Peyer's patch (tissue), 4 donors: ENCODE data around the gene GPS1. TPM values are rescaled to one million over a fixed set of nuclear protein-coding genes. Genes with fewer than 3 reads are reported as not detected.

Source experiments
- DNase-seq, 3 donors: peaks; one replicate each; pipeline ENCODE4 v3.0.0-alpha.2; 2017 to 2019
- H3K27ac ChIP-seq, 4 donors: fragments of 200-600 bp; sonication (generic); one replicate each; pipeline ENCODE4 v1.5.1; 2016 to 2019
- H3K27me3 ChIP-seq, 2 donors: fragments of 200-600 bp; sonication (generic); one replicate each; pipeline ENCODE4 v1.5.1; 2019
- H3K36me3 ChIP-seq, 3 donors: fragments of 200-600 bp; sonication (generic); one replicate each; pipeline ENCODE4 v1.5.1; 2016 to 2019
- H3K4me1 ChIP-seq, 4 donors: fragments of 200-600 bp; sonication (generic); one replicate each; pipeline ENCODE4 v1.5.1; 2016 to 2019
- H3K4me3 ChIP-seq, 4 donors: fragments of 200-600 bp; sonication (generic); 1 replicate in 3 of 4; 2 replicates in 1 of 4; pipeline ENCODE4 v1.5.1; 2016 to 2019; ENCODE audit warnings: mild to moderate bottlenecking in 1 of 4
- H3K9me3 ChIP-seq, 4 donors: fragments of 200-600 bp; sonication (generic); one replicate each; pipeline ENCODE4 v1.5.1; 2016 to 2019; ENCODE audit warnings: mild to moderate bottlenecking in 1 of 4
- POLR2A ChIP-seq, 2 donors: fragments of 450-650 bp; IDR thresholded peaks; one replicate each; pipeline ENCODE4 v1.5.1; 2017; ENCODE audit warnings: antibody characterized with exemption in 2 of 2, mild to moderate bottlenecking in 2 of 2, moderate library complexity in 2 of 2
- total RNA-seq, 4 donors: library from RNA; depleted of rRNA; stranded (reverse); fragments of >200 nt; gene quantifications; one replicate each; pipeline ENCODE4 v1.1.0, GENCODE V29; 2016
- TF ChIP-seq, protein P1 (sequence below), 6 experiments: fragments of 450-650 bp in 4 of 6; fragments of 200-600 bp in 2 of 6; sonication (generic) in 1 of 6; IDR thresholded peaks; one replicate each; pipeline ENCODE4 v1.5.1; 2017 to 2019; ENCODE audit warnings: antibody characterized with exemption in 6 of 6, mild to moderate bottlenecking in 3 of 6, moderate library complexity in 1 of 6

The GPS1 gene
- total RNA-seq, 4 donors from 2014 or later, result 69.2 to 138 (median 88.5) TPM

DNA sequence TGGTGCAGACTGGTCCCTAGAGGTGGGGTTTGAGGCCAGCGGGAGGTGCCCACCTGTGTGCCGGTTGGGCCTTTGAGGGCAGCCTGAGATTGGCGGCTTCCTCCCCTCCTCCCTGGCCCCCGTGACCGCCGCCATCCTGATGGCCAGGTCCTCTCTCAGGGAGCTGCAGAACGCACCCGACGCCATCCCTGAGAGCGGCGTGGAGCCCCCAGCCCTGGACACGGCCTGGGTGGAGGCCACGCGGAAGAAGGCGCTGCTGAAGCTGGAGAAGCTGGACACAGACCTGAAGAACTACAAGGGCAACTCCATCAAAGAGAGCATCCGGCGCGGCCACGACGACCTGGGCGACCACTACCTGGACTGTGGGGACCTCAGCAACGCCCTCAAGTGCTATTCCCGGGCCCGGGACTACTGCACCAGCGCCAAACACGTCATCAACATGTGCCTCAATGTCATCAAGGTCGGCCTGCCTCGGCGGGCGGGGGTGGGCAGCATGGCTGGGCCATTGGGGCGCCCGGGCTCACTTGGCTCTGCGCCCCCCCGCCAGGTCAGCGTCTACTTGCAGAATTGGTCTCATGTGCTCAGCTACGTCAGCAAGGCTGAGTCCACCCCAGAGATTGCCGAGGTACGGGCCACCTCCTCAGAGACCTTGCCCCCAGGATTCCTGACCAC is 2.8 kb downstream of the GPS1 start:
- no peak overlapping the region for H3K27ac ChIP-seq
- no peaks in the 10 kb centered on the region for H3K27me3 ChIP-seq
- H3K36me3 ChIP-seq, result peaks cover 0 to 69% (median 0%) of the 10 kb centered on the region in 3 donors
- no peaks in the 10 kb centered on the region for H3K9me3 ChIP-seq
- TF ChIP-seq, protein P1, sequence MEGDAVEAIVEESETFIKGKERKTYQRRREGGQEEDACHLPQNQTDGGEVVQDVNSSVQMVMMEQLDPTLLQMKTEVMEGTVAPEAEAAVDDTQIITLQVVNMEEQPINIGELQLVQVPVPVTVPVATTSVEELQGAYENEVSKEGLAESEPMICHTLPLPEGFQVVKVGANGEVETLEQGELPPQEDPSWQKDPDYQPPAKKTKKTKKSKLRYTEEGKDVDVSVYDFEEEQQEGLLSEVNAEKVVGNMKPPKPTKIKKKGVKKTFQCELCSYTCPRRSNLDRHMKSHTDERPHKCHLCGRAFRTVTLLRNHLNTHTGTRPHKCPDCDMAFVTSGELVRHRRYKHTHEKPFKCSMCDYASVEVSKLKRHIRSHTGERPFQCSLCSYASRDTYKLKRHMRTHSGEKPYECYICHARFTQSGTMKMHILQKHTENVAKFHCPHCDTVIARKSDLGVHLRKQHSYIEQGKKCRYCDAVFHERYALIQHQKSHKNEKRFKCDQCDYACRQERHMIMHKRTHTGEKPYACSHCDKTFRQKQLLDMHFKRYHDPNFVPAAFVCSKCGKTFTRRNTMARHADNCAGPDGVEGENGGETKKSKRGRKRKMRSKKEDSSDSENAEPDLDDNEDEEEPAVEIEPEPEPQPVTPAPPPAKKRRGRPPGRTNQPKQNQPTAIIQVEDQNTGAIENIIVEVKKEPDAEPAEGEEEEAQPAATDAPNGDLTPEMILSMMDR (IDR thresholded peaks at IDR 0.05), result no peak
- peaks cover 0 to 31% (median 23%) of the 10 kb centered on the region in 4 donors for H3K4me1 ChIP-seq
- no peak for DNase-seq
- no peak overlapping the region for H3K4me3 ChIP-seq

DNA sequence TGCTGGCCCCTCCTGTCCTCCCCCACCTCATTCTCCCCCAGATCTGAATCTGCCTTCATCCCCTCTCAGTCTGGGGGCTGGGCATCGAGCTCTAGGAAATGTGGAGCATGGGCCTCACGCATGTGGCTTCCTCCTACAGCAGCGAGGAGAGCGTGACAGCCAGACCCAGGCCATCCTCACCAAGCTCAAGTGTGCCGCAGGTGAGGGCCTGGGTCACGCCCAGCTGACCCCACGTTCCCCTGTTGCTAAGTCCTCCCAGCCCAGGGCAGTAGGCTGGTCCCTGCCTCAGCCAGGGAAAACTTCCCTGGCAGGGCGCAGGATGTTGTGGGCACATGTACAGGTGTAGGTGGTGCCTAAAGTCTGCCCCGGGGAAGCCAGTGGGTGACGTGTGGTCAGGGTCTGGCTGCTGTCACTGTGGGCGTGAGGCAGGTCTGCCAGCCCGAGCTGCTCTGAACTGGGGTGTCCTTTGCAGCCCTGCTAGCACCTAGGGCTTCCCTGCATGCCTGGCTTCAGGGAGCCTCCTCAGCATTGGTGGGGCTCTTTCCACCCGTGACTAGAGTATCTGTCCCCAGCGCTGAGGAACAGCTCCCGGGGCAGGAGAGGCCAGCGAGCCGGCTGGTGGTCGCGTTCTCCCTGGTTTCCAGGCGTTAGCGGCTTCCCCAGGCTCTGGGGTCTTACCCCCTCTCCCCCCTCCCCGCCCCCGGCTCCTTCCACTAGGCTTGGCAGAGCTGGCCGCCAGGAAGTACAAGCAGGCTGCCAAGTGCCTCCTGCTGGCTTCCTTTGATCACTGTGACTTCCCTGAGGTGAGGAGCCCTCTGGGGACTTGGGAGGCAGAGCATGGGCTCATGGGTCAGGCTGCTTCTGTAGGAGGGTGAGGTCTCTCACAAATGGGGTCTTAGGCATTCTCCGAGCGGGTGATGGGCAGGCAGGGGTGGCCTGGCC is 3.6 kb downstream of the GPS1 start:
- Histone ChIP-seq H3K27ac (no peak overlapping the region), H3K4me3 (no peak overlapping the region), H3K9me3 (no peaks in the 10 kb centered on the region), H3K36me3 (peaks cover 0 to 69% (median 0%) of the 10 kb centered on the region in 3 donors), H3K4me1 (peaks cover 0 to 29% (median 21%) of the 10 kb centered on the region in 4 donors), H3K27me3 (no peaks in the 10 kb centered on the region)
- DNase-seq, result no peak
- TF ChIP-seq, protein P1 (IDR thresholded peaks at IDR 0.05), result no peak
- no peak for TF ChIP-seq POLR2A (IDR thresholded peaks at IDR 0.05)

DNA sequence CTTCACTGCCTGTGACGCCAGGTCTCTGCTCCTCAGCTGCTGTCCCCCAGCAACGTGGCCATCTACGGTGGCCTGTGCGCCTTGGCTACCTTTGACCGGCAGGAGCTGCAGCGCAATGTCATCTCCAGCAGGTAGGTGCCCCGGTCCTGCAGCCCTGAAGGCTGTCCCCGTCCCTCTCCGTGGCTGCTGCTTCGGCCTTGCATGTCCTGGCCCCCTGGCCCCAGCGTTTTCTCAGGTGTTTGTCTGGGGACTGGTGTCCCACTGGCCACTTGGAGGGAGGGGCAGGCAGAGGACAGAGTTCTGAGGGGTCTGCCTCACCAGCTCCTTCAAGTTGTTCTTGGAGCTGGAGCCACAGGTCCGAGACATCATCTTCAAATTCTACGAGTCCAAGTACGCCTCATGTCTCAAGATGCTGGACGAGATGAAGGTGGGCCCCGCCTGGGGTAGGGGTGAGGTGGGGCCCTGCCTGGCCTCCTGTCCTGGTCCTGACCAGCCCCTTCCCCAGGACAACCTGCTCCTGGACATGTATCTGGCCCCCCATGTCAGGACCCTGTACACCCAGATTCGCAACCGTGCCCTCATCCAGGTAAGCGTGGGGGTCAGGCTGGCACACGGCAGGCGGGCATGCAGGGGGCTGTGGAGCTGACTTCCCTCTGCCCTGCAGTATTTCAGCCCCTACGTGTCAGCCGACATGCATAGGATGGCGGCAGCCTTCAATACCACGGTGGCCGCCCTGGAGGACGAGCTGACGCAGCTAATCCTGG is 4.4 kb downstream of the GPS1 start:
- Histone ChIP-seq H3K36me3 (peaks cover 0 to 76% (median 0%) of the 10 kb centered on the region in 3 donors), H3K27me3 (no peaks in the 10 kb centered on the region), H3K4me3 (no peak overlapping the region), H3K4me1 (peaks cover 0 to 20% (median 13%) of the 10 kb centered on the region in 4 donors), H3K9me3 (no peaks in the 10 kb centered on the region), H3K27ac (no peak overlapping the region)
- TF ChIP-seq, protein P1 (IDR thresholded peaks at IDR 0.05), result no peak
- no peak for TF ChIP-seq POLR2A (IDR thresholded peaks at IDR 0.05)
- DNase-seq, result no peak

DNA sequence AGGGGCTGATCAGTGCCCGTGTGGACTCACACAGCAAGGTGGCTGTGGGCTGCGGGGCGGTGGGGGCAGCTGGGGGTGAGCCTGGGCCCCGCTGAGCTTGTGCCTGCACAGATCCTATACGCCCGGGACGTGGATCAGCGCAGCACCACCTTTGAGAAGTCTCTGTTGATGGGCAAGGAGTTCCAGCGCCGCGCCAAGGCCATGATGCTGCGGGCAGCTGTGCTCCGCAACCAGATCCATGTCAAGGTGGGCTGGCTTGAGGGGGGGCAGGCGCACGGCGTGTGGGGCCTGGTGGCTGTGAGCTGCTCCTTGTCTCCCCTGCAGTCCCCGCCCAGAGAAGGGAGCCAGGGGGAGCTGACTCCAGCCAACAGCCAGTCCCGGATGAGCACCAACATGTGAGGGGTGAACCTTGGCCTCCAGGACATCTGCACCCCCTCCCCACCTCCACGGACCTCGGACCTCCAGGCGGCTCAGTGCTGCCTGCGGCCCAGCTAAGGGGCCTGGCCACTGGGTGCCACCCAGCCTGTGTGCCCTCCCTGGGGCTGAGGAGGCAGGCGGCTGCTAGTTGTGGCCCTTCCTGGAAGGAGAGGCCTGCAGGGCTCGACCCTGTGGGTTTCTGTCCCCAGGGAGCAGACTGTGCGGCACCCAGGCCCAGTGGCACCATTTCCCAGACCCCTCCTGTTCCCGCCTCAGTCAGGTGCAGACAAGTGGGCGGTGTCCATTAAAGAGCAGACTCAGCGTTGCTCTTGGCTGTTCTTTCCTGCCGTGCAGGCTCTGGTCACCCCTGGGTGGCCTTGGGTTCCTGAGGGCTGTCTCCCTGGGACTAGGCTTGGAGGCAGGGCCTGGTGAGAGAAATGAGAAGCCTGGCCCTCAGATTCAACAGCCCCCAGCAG is 5.3 kb downstream of the GPS1 start:
- TF ChIP-seq, protein P1 (IDR thresholded peaks at IDR 0.05), result no peak
- no peak for TF ChIP-seq POLR2A (IDR thresholded peaks at IDR 0.05)
- H3K27me3 ChIP-seq, result no peaks in the 10 kb centered on the region
- peaks cover 0 to 20% (median 12%) of the 10 kb centered on the region in 4 donors for H3K4me1 ChIP-seq
- no peak for DNase-seq
- H3K27ac ChIP-seq, result no peak overlapping the region
- H3K36me3 ChIP-seq, result peaks cover 0 to 84% (median 0%) of the 10 kb centered on the region in 3 donors
- H3K9me3 ChIP-seq, result no peaks in the 10 kb centered on the region
- H3K4me3 ChIP-seq, result no peak overlapping the region
